ENCODE measurements around the gene RPS6KA5.

RPS6KA5 gene

GRCh38 chr14:91010153-91010533, 50.3 kb downstream of the RPS6KA5 start:
- Histone ChIP-seq H3K9me2 (replicated peaks; ENCODE audit: control insufficient read depth, low read length) (no peaks in the 10 kb centered on the region), H3K79me2 (ENCODE audit: control insufficient read depth, low read length) (peaks cover 32% of the 10 kb centered on the region), H4K20me1 (ENCODE audit: control insufficient read depth, insufficient read depth, low read depth, low read length) (0 out of 2 replicates have a peak, but pooled peaks cover 8% of the 10 kb centered on the region), H3K4me1 (ENCODE audit: control insufficient read depth, low read length) (peaks cover 24% of the 10 kb centered on the region), H3K4me3 (ENCODE audit: low read length) (peak overlapping the region; percentile 26), H3K27ac (ENCODE audit: low read depth, low read length) (peak overlapping the region; percentile 52; the same call in 1 of the 2 replicates), H3K4me2 (ENCODE audit: low read length) (peak overlapping the region; percentile 38), H3K27me3 (ENCODE audit: control insufficient read depth, low read length) (no peaks in the 10 kb centered on the region), H3K9me3 (ENCODE audit: control insufficient read depth, insufficient read depth, low read length) (no peaks in the 10 kb centered on the region), H3K36me3 (ENCODE audit: control insufficient read depth, low read length) (no peaks in the 10 kb centered on the region), H3F3A (ENCODE audit: control insufficient read depth, insufficient read depth) (peaks cover 10% of the 10 kb centered on the region)
- TF ChIP-seq CTCF (IDR thresholded peaks at IDR 0.05; ENCODE audit: low read depth, low read length, poor library complexity, severe bottlenecking) (no peak), EZH2phosphoT487 (IDR thresholded peaks at IDR 0.05; ENCODE audit: borderline replicate concordance, low read length) (no peak)

GRCh38 chr14:91009501-91010152, 50.8 kb downstream of the RPS6KA5 start:
- Histone ChIP-seq H3K4me3 (ENCODE audit: low read length) (peak overlapping the region; percentile 34; the same call in 1 of the 2 replicates), H3K27ac (ENCODE audit: low read depth, low read length) (peak overlapping the region; percentile 52), H3K4me2 (ENCODE audit: low read length) (peak overlapping the region; percentile 38), H3K27me3 (ENCODE audit: control insufficient read depth, low read length) (no peaks in the 10 kb centered on the region), H3K79me2 (ENCODE audit: control insufficient read depth, low read length) (peaks cover 32% of the 10 kb centered on the region), H3K9me3 (ENCODE audit: control insufficient read depth, insufficient read depth, low read length) (no peaks in the 10 kb centered on the region), H3F3A (ENCODE audit: control insufficient read depth, insufficient read depth) (peaks cover 10% of the 10 kb centered on the region), H3K36me3 (ENCODE audit: control insufficient read depth, low read length) (no peaks in the 10 kb centered on the region), H3K4me1 (ENCODE audit: control insufficient read depth, low read length) (peaks cover 24% of the 10 kb centered on the region), H3K9me2 (replicated peaks; ENCODE audit: control insufficient read depth, low read length) (no peaks in the 10 kb centered on the region), H4K20me1 (ENCODE audit: control insufficient read depth, insufficient read depth, low read depth, low read length) (0 out of 2 replicates have a peak, but pooled peaks cover 8% of the 10 kb centered on the region)
- TF ChIP-seq CTCF (IDR thresholded peaks at IDR 0.05; ENCODE audit: low read depth, low read length, poor library complexity, severe bottlenecking) (no peak), EZH2phosphoT487 (IDR thresholded peaks at IDR 0.05; ENCODE audit: borderline replicate concordance, low read length) (no peak)

DNA sequence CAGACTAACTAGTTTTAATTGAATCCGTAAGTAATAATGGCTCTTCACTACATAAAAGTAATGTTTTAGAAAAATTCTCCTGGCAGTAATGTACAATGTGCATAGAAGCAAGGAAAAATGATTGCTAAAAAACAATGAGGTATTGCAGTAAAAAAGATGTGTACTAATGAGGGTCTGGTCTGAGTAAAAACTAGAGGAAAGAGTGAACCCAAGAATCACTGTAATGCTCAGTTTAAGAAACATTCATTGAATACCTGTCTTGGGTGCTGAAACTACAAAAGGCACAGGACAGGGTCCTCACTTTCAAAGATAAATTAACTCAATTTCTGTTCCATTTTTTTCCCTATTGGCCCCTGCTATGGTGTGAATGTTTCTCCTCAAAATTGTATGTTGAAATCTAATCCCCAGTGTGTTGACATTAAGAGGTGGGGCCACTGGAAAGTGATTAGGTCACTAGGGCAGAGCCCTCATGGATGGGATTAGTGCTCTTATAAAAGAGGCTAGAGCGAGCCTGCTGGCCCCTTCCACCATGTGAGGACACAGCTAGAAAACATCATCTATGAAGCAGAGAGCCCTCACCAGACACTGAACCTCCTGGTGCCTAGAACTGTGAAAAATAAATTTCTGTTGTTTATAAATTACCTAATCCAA, 51.6 kb downstream of the RPS6KA5 start:
- H3K4me2 ChIP-seq (ENCODE audit: low read length) = peak overlapping the region; percentile 38
- no peak for TF ChIP-seq CTCF (IDR thresholded peaks at IDR 0.05; ENCODE audit: low read depth, low read length, poor library complexity, severe bottlenecking)
- no peak for TF ChIP-seq EZH2phosphoT487 (IDR thresholded peaks at IDR 0.05; ENCODE audit: borderline replicate concordance, low read length)
- no peaks in the 10 kb centered on the region for H3K9me3 ChIP-seq (ENCODE audit: control insufficient read depth, insufficient read depth, low read length)
- H3F3A ChIP-seq (ENCODE audit: control insufficient read depth, insufficient read depth) = peaks cover 10% of the 10 kb centered on the region
- no peak overlapping the region for H3K4me3 ChIP-seq (ENCODE audit: low read length)
- no peaks in the 10 kb centered on the region for H3K36me3 ChIP-seq (ENCODE audit: control insufficient read depth, low read length)
- H4K20me1 ChIP-seq (ENCODE audit: control insufficient read depth, insufficient read depth, low read depth, low read length) = 0 out of 2 replicates have a peak, but pooled peaks cover 8% of the 10 kb centered on the region
- no peaks in the 10 kb centered on the region for H3K9me2 ChIP-seq (replicated peaks; ENCODE audit: control insufficient read depth, low read length)
- H3K79me2 ChIP-seq (ENCODE audit: control insufficient read depth, low read length) = peaks cover 32% of the 10 kb centered on the region
- no peak overlapping the region for H3K27ac ChIP-seq (ENCODE audit: low read depth, low read length)
- H3K4me1 ChIP-seq (ENCODE audit: control insufficient read depth, low read length) = peaks cover 24% of the 10 kb centered on the region
- no peaks in the 10 kb centered on the region for H3K27me3 ChIP-seq (ENCODE audit: control insufficient read depth, low read length)

All from DOHH2 (cell line).